CD8-positive, alpha-beta memory T cell (primary cell): ENCODE data around the gene ERC2. TPM values are rescaled to one million over a fixed set of nuclear protein-coding genes. Genes with fewer than 3 reads are reported as not detected.

Source experiments
- CTCF ChIA-PET: fragments of 350-600 bp; sonication (Branson Sonifier 250); formaldehyde crosslinking; loops from one replicate; lab custom pipeline; 2021; ENCODE audit warnings: antibody characterized with exemption; lab: Charles Lee
- POLR2A ChIA-PET: fragments of 350-600 bp; sonication (Branson Sonifier 250); formaldehyde crosslinking; loops from one replicate; lab custom pipeline; 2021; ENCODE audit warnings: antibody characterized with exemption; lab: Charles Lee
- DNase-seq, 5 donors: peaks; one replicate each; pipeline versions ENCODE4 v3.0.0 to v3.0.0-alpha.2; 2020 to 2022; ENCODE audit warnings: mixed read lengths in 1 of 5
- H3K27ac ChIP-seq: one replicate; pipeline ENCODE4 v1.7.0; 2013; ENCODE audit warnings: low read depth, mild to moderate bottlenecking, low read length, moderate library complexity
- H3K27me3 ChIP-seq: 2 replicates; pipeline ENCODE4 v1.7.0; 2013; ENCODE audit warnings: low read length, mild to moderate bottlenecking; ENCODE audit not compliant: insufficient read depth, poor library complexity, severe bottlenecking
- H3K36me3 ChIP-seq: 2 replicates; pipeline ENCODE4 v1.7.0; 2013; ENCODE audit warnings: mild to moderate bottlenecking, low read length, moderate library complexity; ENCODE audit not compliant: insufficient read depth
- H3K4me1 ChIP-seq: 2 replicates; pipeline ENCODE4 v1.7.0; 2013; ENCODE audit warnings: mild to moderate bottlenecking, low read length, moderate library complexity; ENCODE audit not compliant: insufficient read depth
- H3K4me3 ChIP-seq: 2 replicates; pipeline ENCODE4 v1.7.0; 2013; ENCODE audit warnings: mild to moderate bottlenecking, low read length
- H3K9me3 ChIP-seq: 2 replicates; pipeline ENCODE4 v1.7.0; 2013; ENCODE audit warnings: mild to moderate bottlenecking, low read length
- H3K27ac Mint-ChIP-seq, 8 donors: one replicate each; pipeline ENCODE4 v1.8.0; 2020 to 2021; ENCODE audit warnings: mixed read lengths in 8 of 8, mild to moderate bottlenecking in 6 of 8, inconsistent platforms in 3 of 8, moderate library complexity in 3 of 8
- H3K27me3 Mint-ChIP-seq, 2 donors: one replicate each; pipeline ENCODE4 v1.8.0; 2020 to 2021; ENCODE audit warnings: mixed read lengths in 2 of 2, mild to moderate bottlenecking in 1 of 2, moderate library complexity in 1 of 2
- H3K36me3 Mint-ChIP-seq, 3 donors: one replicate each; pipeline ENCODE4 v1.8.0; 2020 to 2021; ENCODE audit warnings: mixed read lengths in 3 of 3, inconsistent platforms in 1 of 3, mild to moderate bottlenecking in 1 of 3
- H3K4me1 Mint-ChIP-seq, 3 donors: one replicate each; pipeline ENCODE4 v1.8.0; 2020 to 2021; ENCODE audit warnings: mixed read lengths in 3 of 3, inconsistent platforms in 1 of 3, mild to moderate bottlenecking in 1 of 3
- H3K4me3 Mint-ChIP-seq, 7 donors: one replicate each; pipeline ENCODE4 v1.8.0; 2020 to 2021; ENCODE audit warnings: mixed read lengths in 7 of 7, mild to moderate bottlenecking in 6 of 7, moderate library complexity in 4 of 7, inconsistent platforms in 2 of 7
- H3K9me3 Mint-ChIP-seq, 5 donors: one replicate each; pipeline ENCODE4 v1.8.0; 2020 to 2022; ENCODE audit warnings: mixed read lengths in 5 of 5, mild to moderate bottlenecking in 3 of 5, moderate library complexity in 2 of 5, inconsistent platforms in 1 of 5
- polyA plus RNA-seq: library from polyadenylated mRNA; unstranded; fragments of 300-500 nt; fragmentation: Illumina TruSeq; gene quantifications from one replicate; pipeline ENCODE4 v1.2.3, GENCODE V29; 2021
- total RNA-seq, 2 experiments: library from RNA; stranded (reverse); gene quantifications; one replicate each; pipeline ENCODE4 v1.2.3, GENCODE V29; 2021

Gene ERC2
- total and polyA plus RNA-seq, 3 experiments from 2014 or later = not detected

DNA sequence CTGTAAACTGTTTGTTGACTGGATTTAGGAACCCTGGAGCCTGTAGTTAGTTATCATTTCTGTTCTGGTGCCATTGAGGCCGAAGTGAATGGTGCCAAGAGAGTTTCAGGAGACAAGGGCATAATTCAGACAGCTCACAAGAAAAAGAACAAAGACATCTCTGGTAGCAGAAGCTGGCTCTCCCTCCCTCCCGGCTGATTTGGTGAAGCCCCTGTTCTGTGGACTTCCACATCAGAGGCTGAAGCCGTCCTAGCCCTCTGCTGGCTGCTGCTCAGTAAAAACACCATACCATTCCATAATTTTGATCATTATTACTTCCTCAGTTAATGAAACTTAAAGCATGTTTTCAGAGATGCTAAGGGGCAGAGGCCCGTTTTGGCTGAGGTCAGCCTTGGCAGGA is 599.9 kb downstream of the ERC2 start:
- ChIA-PET CTCF (no interaction called here), POLR2A (no interaction called here)
- no peak overlapping the region for H3K4me3 ChIP-seq
- no peaks in the 10 kb centered on the region for H3K9me3 ChIP-seq
- Mint-ChIP-seq H3K36me3 (no peaks in the 10 kb centered on the region), H3K4me3 (no peak overlapping the region), H3K27me3 (no peaks in the 10 kb centered on the region), H3K4me1 (no peaks in the 10 kb centered on the region), H3K27ac (no peak overlapping the region), H3K9me3 (peaks cover 0 to 4% (median 4%) of the 10 kb centered on the region in 5 donors)
- no peaks in the 10 kb centered on the region for H3K27me3 ChIP-seq
- H3K27ac ChIP-seq = no peak overlapping the region
- H3K36me3 ChIP-seq = no peaks in the 10 kb centered on the region
- no peaks in the 10 kb centered on the region for H3K4me1 ChIP-seq
- DNase-seq = no peak

DNA sequence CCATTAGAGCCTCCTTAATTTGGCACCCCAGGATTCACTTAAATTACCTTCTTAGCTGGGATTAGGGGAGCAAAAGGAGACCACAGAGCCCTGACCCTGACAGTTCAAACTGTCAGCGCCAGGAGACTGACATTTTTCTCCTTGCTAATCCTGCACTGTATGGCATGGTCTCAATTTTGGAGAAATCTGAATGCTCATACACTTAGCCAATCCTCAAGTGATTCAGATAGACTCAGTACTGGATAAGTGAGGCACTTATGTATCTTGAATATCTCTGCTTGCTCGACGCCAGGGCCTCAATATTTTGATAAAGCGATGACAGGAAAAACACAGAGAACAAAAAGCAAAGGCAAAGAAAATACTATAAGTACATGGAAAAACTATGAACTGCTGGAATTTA is 605.2 kb downstream of the ERC2 start:
- Histone ChIP-seq H3K9me3 (no peaks in the 10 kb centered on the region), H3K27me3 (no peaks in the 10 kb centered on the region), H3K4me3 (no peak overlapping the region), H3K36me3 (no peaks in the 10 kb centered on the region), H3K4me1 (no peaks in the 10 kb centered on the region), H3K27ac (no peak overlapping the region)
- POLR2A ChIA-PET = no interaction called here
- H3K36me3 Mint-ChIP-seq = no peaks in the 10 kb centered on the region
- DNase-seq = no peak
- H3K9me3 Mint-ChIP-seq = peaks cover 0 to 1% (median 0%) of the 10 kb centered on the region in 5 donors
- H3K4me3 Mint-ChIP-seq = no peak overlapping the region
- H3K27me3 Mint-ChIP-seq = no peaks in the 10 kb centered on the region
- CTCF ChIA-PET = no interaction called here
- no peaks in the 10 kb centered on the region for H3K4me1 Mint-ChIP-seq
- no peak overlapping the region for H3K27ac Mint-ChIP-seq

DNA sequence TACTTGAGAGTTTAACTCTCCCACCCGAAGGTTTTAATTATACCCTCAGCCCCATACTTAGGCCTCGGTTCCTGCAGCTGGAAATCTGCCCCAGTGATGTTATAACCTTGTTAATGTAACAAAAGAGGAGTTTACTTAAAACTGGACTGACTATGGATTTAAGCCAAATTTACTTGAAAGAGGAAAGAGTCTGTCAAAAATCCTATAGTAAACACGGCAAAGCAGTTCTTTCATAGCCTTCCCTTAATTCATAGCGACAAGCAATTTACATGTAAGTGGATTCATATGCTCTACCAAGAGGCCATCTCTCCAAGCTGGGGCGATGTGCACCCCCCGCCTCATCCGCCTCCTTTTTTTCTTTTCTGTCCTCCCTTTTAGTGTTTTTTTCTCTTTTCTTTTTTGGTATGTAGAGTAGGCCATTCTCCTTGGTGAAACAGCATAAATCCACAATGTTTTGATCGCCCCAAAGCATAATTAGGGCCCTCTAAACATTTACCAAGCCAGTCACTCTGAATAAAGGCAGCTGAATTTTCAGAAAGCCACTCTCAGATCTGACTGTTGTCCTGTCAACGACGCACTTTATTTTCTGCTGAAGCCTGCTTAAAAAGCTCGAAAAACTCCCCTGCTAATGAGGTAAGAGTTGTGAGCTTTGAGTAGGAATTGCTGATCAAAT is 608.1 kb downstream of the ERC2 start:
- ChIA-PET POLR2A (no interaction called here), CTCF (no interaction called here)
- peaks cover 0 to 3% of the 10 kb centered on the region in 2 donors for H3K27me3 Mint-ChIP-seq
- H3K36me3 ChIP-seq = no peaks in the 10 kb centered on the region
- H3K4me1 Mint-ChIP-seq = no peaks in the 10 kb centered on the region
- H3K4me3 Mint-ChIP-seq = no peak overlapping the region
- no peaks in the 10 kb centered on the region for H3K36me3 Mint-ChIP-seq
- H3K9me3 ChIP-seq = no peaks in the 10 kb centered on the region
- DNase-seq = no peak
- peaks cover 0 to 4% (median 0%) of the 10 kb centered on the region in 5 donors for H3K9me3 Mint-ChIP-seq
- H3K27me3 ChIP-seq = no peaks in the 10 kb centered on the region
- H3K4me3 ChIP-seq = no peak overlapping the region
- no peaks in the 10 kb centered on the region for H3K4me1 ChIP-seq
- no peak overlapping the region for H3K27ac ChIP-seq
- H3K27ac Mint-ChIP-seq = no peak overlapping the region

DNA sequence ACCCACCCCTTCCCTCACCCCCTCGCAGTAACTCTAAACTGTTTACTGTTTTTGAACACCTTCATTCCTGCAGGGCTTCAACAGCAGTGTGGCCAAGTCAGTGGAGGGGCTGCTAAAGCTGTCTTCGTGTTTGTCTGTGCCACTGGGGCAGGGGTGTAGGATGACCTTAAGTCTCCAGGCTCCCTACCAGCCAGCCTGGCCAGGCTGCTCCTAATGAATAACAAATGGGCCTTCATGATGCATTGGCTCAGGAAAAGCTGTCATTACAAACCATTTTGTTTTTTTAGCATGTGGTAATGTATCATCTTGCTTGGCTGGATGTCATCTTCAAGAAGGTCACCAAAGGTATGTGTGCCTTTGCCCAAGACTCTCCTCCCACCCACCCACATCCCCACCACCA is 609.0 kb downstream of the ERC2 start:
- Mint-ChIP-seq H3K4me1 (no peaks in the 10 kb centered on the region), H3K36me3 (no peaks in the 10 kb centered on the region), H3K27ac (no peak overlapping the region), H3K9me3 (peaks cover 0 to 4% (median 0%) of the 10 kb centered on the region in 5 donors), H3K4me3 (no peak overlapping the region), H3K27me3 (peaks cover 0 to 3% of the 10 kb centered on the region in 2 donors)
- no peaks in the 10 kb centered on the region for H3K9me3 ChIP-seq
- no peak overlapping the region for H3K27ac ChIP-seq
- no peaks in the 10 kb centered on the region for H3K4me1 ChIP-seq
- no peaks in the 10 kb centered on the region for H3K27me3 ChIP-seq
- ChIA-PET POLR2A (no interaction called here), CTCF (no interaction called here)
- DNase-seq = no peak
- no peak overlapping the region for H3K4me3 ChIP-seq
- H3K36me3 ChIP-seq = no peaks in the 10 kb centered on the region

DNA sequence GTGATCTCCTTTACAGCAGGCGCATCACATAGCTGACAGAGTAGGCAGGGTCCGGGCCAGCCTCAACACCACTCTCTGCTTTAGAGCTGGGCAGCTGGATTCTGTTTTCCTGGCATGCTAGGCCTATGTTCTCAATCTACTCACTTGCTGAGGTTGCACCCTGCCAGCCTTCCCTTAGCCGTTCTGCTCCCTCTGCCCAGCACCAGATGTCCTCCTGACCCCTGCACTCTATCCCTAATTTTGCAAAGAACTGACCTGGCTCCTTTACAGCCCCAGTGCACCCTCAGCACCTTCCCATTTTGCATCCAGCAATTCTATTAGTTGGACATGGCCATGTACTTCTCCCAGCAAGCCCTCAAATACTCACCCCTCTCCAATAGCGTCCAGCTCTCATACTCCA is 609.5 kb downstream of the ERC2 start:
- Mint-ChIP-seq H3K4me1 (no peaks in the 10 kb centered on the region), H3K9me3 (peaks cover 0 to 4% (median 0%) of the 10 kb centered on the region in 5 donors)
- POLR2A ChIA-PET = no interaction called here

DNA sequence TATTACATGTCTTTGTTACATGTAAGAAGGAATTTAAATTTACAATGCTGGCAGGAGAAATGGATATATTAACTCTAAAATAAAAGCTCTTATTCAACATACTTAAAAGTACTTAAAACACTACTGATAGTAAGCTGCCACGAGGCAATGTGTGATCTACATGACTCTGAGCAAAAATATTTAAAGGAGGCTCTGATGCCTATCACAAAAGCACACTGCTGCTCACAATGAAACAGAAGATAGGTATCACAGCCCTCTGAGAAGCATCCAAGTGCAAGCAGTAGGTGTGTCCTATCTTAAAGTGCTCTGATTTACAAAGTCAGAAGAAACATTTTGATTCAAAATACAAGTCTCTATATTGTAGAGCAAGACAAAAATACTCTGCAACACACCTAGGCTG is 610.0 kb downstream of the ERC2 start:
- no peak overlapping the region for H3K27ac Mint-ChIP-seq
- H3K36me3 ChIP-seq = no peaks in the 10 kb centered on the region
- H3K36me3 Mint-ChIP-seq = no peaks in the 10 kb centered on the region
- POLR2A ChIA-PET = no interaction called here
- no peak overlapping the region for H3K27ac ChIP-seq
- H3K9me3 Mint-ChIP-seq = peaks cover 0 to 4% (median 0%) of the 10 kb centered on the region in 5 donors
- no peaks in the 10 kb centered on the region for H3K27me3 ChIP-seq
- H3K4me1 ChIP-seq = no peaks in the 10 kb centered on the region
- no peak overlapping the region for H3K4me3 ChIP-seq
- no peak for DNase-seq
- peaks cover 0 to 3% of the 10 kb centered on the region in 2 donors for H3K27me3 Mint-ChIP-seq
- H3K4me1 Mint-ChIP-seq = no peaks in the 10 kb centered on the region
- no peaks in the 10 kb centered on the region for H3K9me3 ChIP-seq
- H3K4me3 Mint-ChIP-seq = no peak overlapping the region
- CTCF ChIA-PET = no interaction called here

More for the DNA sequence above, 609.5 kb downstream of the ERC2 start:
- Histone ChIP-seq H3K27me3 (no peaks in the 10 kb centered on the region), H3K4me1 (no peaks in the 10 kb centered on the region), H3K9me3 (no peaks in the 10 kb centered on the region), H3K4me3 (no peak overlapping the region), H3K27ac (no peak overlapping the region), H3K36me3 (no peaks in the 10 kb centered on the region)
- Mint-ChIP-seq H3K36me3 (no peaks in the 10 kb centered on the region), H3K27ac (no peak overlapping the region), H3K27me3 (peaks cover 0 to 3% of the 10 kb centered on the region in 2 donors), H3K4me3 (no peak overlapping the region)
- DNase-seq = no peak
- CTCF ChIA-PET = no interaction called here

DNA sequence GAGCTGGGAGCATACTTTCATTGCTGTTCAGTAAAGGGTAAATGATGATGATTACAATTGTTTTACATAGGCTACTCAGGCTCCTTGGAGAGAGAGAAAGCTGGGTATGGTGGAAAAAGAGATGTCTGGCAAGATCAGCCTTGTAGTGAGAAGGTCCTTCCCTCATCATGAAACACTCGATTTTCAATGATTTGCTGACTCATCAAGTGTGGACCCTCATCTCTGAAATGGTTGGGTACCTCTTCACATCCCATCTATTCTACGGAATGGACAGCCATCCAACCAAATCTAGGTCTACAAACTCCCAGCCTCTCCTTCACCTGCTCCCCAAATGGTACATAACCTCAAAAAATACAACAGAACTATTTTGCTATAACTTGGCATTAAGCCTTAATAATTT is 610.6 kb downstream of the ERC2 start:
- Mint-ChIP-seq H3K4me1 (no peaks in the 10 kb centered on the region), H3K27me3 (peaks cover 0 to 3% of the 10 kb centered on the region in 2 donors), H3K27ac (no peak overlapping the region), H3K4me3 (no peak overlapping the region), H3K9me3 (peaks cover 0 to 4% (median 0%) of the 10 kb centered on the region in 5 donors), H3K36me3 (no peaks in the 10 kb centered on the region)
- POLR2A ChIA-PET = no interaction called here
- H3K4me3 ChIP-seq = no peak overlapping the region
- H3K27me3 ChIP-seq = no peaks in the 10 kb centered on the region
- CTCF ChIA-PET = no interaction called here
- H3K36me3 ChIP-seq = no peaks in the 10 kb centered on the region
- H3K27ac ChIP-seq = no peak overlapping the region
- no peaks in the 10 kb centered on the region for H3K4me1 ChIP-seq
- no peak for DNase-seq
- no peaks in the 10 kb centered on the region for H3K9me3 ChIP-seq

DNA sequence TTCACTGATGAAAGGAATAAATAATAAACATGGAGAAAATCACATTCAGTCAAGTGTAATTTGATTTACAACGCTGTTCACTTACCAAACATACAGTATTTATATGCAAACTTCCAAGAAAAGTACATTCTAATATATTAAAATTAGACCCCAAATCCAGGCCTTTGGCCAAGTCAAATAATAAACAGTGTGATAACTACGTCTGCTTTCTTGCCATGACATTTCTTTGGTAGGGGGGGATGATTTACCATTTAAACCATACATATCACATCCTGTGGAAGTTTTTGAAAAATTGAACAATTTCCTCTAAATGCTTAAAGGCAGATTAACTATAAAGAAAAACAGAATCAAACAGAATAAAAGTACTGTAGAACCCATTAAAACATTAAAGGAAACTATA is 613.0 kb downstream of the ERC2 start:
- Mint-ChIP-seq H3K27ac (no peak overlapping the region), H3K9me3 (peaks cover 0 to 5% (median 0%) of the 10 kb centered on the region in 5 donors), H3K4me1 (no peaks in the 10 kb centered on the region), H3K27me3 (peaks cover 0 to 3% of the 10 kb centered on the region in 2 donors), H3K4me3 (no peak overlapping the region), H3K36me3 (no peaks in the 10 kb centered on the region)
- Histone ChIP-seq H3K9me3 (no peaks in the 10 kb centered on the region), H3K27me3 (no peaks in the 10 kb centered on the region), H3K4me1 (no peaks in the 10 kb centered on the region), H3K4me3 (no peak overlapping the region), H3K36me3 (no peaks in the 10 kb centered on the region), H3K27ac (no peak overlapping the region)
- ChIA-PET CTCF (no interaction called here), POLR2A (no interaction called here)
- no peak for DNase-seq
